Uterus (tissue), 2 donors: ENCODE measurements around the gene C2orf92.

ENCODE experiments used
- CTCF ChIP-seq, 4 experiments: fragments of 200-600 bp in 2 of 4; fragments of 450-650 bp in 2 of 4; sonication (generic) in 2 of 4; IDR thresholded peaks; one replicate each; pipeline ENCODE4 v1.5.1; 2016 to 2019; ENCODE audit warnings: antibody characterized with exemption in 4 of 4, mild to moderate bottlenecking in 2 of 4, moderate library complexity in 1 of 4
- POLR2A ChIP-seq, 2 donors: fragments of 450-650 bp; IDR thresholded peaks; one replicate each; pipeline ENCODE4 v1.6.1; 2016; ENCODE audit warnings: antibody characterized with exemption in 2 of 2, mild to moderate bottlenecking in 1 of 2, moderate library complexity in 1 of 2

GRCh38 chr2:97713296-97714083 is 44.0 kb downstream of the C2orf92 start, which contains the start of gene ZAP70:
- TF ChIP-seq CTCF (IDR thresholded peaks at IDR 0.05) (no peak), POLR2A (IDR thresholded peaks at IDR 0.05) (no peak)
